ENCODE measurements around the gene EPB42. TPM values are rescaled to one million over a fixed set of nuclear protein-coding genes. Genes with fewer than 3 reads are reported as not detected.
A peak's percentile ranks its signal among the peaks of the same experiment; 100 is the strongest.
"Not testable (repeated sequence)": the region's sequence is repeated elsewhere in the genome, so short reads cannot be mapped to it uniquely, and the experiment has no call there.

EPB42 gene
- total RNA-seq, 1 experiment from 2014 or later: not detected

DNA sequence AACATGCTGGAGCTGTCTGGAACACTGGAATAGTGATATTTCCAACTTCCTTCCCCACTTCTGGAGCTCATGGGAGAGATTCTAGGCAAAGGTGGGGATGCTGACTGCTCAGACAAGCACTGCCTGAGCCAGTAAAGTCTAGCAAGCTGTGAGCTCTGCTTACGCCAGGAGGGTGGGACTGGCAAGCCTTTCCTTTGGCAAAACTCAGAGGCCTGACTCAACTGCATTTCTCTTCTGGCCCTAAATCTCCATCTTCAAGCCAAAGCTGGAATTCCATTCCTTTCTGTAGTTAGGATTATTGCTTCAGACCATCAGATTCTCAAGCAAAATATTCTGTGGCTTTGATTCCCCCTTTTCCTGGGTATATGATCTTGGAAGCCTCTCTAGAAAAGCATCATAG is 20.3 kb upstream of the EPB42 start:
- no peak for DNase-seq (ENCODE audit: low spot score)

DNA sequence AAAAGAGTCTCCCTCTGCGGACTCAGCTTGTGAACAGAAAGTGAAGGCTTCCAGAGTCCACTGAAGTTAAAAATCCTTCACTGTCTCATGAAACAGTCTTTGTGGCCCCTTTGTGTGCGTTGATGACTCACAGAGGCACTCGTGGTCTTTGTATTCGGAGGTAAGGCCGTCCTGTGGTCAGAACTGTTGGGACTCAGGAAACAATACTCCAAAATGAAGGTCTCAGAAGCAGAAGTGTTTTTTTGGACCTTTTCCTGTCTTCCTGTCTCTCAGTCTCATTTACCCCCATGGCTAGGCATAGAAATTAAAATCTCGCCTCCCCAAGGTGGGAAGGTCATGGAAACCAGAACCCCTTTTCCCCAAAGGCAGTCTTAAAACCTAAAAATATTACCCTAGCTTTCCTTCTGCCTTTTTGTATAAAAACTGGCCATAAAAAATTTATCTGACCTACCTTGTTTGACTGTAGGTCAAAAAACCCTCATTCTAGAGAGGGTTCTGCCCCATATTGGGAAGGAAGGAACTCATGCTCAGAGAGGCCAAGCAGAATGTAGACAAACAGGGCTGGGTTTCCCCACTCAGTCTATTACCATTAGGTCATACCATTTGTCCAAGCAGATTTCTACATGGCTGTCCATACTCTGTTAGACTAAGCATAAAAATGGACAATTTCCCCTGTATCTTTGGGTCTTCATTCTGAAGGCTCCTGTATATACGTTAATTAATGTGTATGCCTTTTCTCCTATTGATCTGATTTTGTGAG is 19.1 kb upstream of the EPB42 start:
- DNase-seq (ENCODE audit: low spot score): peak; percentile 47

DNA sequence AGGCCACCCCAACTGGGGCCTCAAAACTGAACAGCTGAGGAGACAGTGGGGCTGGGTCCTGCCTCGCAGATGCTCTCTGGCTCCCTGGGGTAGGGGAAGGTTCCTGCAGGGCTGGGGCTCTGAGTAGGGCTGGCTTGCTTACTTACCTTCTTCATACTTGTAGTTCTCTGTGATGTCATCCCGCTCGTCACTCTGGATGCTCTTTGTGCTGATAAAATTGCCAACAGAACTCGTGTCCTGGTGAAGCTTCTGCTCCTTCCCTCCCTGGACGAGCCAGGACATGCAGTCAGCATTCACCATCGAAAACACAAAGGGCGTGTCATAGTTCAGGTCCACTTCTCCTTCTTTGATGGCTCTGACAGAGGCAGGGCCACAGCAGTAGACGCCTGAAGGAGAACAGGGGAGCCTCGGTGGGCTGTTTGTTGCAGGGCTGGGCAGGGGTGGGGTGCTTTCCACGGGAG is 17.9 kb upstream of the EPB42 start:
- no peak for DNase-seq (ENCODE audit: low spot score)

DNA sequence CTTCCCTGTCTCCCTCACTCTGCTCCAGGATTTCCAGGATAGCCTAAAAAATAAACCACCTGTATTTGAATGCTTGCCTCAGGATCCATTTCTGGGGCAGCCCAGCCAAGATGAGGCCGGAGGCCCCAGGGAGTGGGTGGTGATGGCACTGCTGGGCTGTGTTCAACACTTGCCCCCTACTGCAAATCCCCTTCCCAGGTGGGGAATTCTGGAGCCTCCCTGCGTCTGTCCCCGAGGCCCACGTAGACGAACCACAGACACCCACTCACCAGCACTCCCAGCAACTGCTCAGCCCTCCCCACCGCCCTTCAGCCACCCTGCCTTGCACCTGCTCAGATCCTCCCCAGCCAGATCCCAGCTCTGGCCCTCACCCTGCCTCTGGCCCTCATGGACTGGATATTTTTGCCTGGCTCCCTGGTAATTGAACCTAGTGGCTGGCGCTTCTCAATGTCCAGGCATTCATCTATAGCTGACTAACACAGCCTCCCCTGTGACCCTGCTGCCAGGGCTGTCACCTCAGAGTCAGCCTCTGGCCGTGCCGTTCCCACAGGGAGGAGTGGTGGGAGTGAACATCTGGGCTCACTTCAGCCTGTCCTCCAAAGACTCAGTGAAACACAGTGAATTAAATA is 17.1 kb upstream of the EPB42 start:
- DNase-seq (ENCODE audit: low spot score): no peak

DNA sequence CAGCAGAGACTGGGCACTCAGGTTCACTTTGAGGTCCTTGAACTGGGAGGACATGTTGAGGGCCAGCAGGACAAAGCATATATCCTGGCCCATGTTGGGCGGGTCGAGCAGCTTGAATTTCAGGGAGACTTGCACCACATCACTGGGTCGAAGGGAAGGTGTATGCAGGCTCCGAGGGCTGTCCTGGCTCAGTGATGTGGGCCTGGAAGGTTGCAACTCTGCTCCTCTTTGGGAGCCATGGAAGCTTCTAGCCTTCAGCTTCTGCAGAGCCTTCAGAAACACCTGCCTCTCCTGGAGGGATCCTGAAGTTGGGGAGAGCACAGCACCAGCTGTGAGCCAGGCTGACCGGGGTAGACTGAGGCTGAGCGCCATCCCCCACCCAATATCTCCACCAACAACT is 14.7 kb upstream of the EPB42 start:
- no peak for DNase-seq (ENCODE audit: low spot score)

DNA sequence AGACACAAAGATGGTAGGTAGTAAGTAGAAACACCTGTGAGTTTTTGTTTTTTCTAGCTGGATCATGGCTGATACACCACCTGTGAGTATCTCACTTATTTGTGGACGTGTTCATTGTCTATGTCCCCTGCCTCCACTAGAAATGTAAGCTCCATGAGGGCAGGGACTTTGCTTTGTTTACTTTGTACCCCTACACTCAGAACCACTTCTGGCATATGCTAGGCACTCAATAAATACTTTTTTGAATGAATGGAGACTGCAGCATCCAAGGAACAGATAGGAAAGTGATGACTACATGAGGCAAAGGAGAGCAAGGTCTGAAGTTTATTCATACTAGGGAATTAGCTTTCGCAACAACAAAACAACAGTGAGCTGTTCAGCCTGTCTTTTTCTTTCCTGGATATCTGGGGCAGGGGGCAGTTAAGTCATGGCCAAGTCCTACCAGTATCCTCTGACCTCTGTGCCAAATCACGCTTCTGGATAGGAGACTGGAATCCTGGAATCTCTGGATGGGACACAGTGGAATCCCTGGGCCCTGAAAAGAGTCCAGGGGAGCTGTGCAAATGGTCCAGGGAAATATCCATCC is 11.6 kb upstream of the EPB42 start:
- DNase-seq (ENCODE audit: low spot score): no peak

DNA sequence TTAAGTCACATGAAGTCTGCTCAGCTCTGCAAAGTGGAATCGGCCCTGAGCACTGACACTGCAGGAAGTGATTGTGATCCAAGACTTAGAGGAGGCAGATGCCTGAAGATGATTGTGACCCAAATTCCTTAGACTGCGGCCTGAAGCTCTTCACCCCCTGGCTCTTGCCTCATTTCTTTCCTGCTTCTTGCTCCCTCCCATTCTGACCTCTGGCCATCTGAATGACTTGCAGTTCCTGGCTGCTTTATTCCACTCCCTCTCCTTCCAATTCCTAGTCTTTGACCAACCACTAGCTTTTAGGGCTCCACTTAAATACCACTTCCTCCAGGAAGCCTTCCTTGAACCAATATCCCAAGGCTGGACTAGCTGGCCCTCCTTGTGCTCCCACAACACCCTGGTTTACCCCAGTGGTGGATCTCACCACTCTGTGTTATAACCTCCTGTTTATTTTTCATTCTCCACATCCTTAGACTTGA is 9.9 kb upstream of the EPB42 start:
- no peak for DNase-seq (ENCODE audit: low spot score)

DNA sequence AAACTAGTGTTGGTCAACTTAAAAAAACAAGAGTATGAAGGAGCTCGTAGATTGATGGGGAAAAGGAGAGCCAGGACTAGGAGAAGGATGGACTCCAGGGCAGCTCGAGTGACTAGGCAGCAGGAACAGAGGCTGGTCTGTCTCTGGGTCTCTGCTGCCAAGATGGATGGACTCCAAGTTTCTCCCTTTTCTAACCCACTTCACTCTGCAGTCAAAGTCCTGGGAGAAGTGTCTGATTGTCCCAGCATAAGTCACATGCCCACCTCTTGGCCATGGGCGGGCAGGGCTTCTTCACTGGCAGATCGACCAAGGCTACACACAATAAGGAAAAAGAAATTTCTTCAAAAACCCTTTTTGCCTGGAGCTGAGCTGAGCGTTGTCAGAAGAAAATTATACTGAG is 9.2 kb upstream of the EPB42 start:
- DNase-seq (ENCODE audit: low spot score): no peak

DNA sequence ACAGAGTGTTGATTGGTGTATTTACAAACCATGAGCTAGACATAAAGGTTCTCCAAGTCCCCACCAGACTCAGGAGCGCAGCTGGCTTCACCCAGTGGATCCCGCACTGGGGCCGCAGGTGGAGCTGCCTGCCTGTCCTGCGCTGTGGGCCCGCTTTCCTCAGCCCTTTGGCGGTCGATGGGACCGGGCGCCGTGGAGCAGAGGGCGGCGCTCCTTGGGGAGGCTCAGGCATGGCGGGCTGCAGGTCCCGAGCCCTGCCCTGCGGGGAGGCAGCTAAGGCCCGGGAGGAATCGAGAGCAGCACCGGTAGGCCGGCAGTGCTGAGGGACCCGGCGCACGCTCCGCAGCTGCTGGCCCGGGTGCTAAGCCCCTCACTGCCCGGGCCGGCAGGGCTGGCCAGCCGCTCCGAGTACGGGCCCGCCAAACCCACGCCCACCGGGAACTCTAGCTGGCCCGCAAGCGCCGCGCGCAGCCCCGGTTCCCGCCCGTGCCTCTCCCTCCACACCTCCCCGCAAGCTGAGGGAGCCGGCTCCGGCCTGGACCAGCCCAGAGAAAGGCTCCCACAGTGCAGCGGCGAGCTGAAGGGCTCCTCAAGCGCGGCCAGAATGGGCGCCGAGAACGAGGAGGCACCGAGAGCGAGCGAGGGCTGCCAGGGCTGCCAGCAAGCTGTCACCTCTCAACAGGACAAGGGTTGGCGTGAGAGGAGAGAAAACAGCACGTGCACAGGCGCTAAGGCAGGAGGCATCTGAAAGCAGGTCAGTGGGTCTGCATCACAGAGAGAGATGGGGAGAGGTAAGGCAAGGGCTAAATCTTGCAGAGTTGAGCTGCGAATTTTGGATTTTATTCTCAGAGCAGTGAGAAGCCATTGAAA is 5.9 kb upstream of the EPB42 start:
- DNase-seq (ENCODE audit: low spot score): no peak

DNA sequence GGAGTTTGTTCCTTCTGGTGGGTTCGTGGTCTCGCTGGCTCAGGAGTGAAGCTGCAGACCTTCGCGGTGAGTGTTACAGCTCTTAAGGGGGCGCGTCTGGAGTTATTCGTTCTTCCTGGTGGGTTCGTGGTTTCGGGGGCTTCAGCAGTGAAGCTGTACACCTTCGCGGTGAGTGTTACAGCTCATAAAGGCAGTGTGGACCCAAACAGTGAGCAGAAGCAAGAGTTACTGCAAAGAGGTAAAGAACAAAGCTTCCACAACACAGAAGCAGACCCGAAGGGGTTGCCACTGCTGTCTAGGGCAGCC is 5.1 kb upstream of the EPB42 start:
- DNase-seq (ENCODE audit: low spot score): not testable (repeated sequence)

DNA sequence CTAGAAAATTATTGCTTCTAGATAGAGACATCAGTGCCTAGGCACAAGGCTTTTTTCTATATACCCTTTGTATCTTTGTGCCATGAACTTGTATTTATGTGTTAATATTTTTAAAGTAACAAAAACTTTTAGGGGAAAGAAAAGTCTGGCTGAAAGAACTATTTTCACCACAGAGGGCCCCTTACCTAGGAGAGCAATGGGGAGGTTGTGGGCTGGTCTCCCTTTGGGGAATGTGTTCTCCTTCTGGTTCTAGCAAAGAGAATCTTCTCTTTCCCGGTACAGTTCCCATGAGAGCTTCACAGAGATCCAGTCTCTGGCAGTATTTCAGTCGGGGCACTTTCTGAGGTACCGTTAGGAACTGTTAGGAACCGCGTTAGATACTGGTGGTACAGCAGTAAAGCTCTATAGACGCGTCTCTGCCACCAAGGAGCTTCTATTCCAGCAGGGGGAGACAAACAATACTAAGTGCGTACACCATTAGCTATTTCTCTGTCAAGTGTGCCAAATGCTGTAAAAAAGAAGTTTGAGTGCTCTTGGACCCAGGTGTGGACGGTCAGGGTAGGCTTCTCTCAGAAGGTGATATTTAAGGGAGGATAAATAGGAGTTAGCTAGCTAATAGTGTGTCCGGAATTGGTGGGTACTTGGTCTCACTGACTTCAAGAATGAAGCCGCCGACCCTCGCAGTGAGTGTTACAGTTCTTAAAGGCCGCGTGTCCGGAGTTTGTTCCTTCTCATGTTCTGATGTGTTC is 4.6 kb upstream of the EPB42 start:
- DNase-seq (ENCODE audit: low spot score): peak; percentile 71

DNA sequence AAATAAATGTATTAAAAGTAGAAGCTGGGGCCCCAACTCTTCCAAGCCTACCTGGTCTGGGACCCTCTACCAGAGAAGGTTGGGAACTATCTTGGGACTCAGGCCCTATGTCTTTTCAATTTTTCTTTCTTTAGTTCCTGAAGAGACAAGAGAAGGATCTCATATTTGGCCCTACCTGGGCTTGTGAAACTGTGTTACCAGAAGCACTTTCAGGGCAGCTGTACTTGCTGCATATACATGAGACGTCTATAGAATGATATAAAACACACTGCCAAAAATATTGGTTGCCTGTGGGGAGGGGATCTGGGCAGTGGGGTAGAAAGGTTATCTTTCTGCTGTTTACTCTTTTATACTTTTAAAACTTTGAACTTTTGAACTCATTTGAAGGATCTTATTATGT is 604 bp upstream of the EPB42 start:
- DNase-seq (ENCODE audit: low spot score): no peak

DNA sequence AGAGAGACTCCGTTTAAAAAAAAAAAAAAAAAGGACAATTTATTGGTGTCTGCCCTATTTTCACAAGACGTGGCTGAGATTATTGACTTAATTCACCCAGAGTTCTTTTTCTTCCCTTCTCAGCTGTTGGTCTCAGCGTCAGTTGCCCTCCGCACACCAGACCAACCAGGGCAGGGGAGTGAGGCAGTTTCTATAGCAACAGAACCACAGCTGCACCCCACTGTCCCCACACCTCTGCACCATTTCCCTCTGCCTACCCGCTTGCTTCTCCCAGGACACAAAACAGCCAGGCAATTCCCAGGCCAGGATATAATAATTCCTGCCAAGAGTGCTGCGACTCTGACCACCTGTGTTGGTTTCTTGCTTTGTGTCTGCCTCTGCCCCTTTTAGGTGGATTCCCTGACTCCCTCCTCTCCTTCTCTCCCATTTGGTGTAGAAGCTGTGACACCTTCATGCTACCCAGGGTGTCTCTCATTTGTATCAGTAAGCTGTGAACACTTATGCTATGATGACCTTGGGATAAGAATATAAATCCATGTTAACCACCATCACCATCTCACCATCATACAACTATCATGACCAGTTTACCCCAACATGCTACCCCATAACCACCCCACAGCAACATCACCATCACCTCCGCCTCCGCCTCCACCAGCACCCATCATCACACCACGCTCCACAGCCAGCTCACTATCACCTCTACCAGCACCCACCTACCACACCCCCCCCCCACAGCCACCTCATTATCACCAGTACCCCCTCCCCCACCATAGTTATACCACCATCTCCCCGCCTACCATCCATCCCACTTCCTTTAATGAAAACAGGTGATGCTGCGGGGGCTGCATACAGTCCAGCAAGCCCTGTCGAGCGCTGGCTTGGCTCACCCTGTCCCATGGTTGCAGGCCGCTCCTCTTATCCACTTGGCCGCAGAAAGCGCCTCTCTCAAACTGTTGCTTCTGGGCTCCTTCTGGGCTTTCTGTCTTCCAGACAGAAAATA is 589 bp downstream of the EPB42 start:
- DNase-seq (ENCODE audit: low spot score): no peak

DNA sequence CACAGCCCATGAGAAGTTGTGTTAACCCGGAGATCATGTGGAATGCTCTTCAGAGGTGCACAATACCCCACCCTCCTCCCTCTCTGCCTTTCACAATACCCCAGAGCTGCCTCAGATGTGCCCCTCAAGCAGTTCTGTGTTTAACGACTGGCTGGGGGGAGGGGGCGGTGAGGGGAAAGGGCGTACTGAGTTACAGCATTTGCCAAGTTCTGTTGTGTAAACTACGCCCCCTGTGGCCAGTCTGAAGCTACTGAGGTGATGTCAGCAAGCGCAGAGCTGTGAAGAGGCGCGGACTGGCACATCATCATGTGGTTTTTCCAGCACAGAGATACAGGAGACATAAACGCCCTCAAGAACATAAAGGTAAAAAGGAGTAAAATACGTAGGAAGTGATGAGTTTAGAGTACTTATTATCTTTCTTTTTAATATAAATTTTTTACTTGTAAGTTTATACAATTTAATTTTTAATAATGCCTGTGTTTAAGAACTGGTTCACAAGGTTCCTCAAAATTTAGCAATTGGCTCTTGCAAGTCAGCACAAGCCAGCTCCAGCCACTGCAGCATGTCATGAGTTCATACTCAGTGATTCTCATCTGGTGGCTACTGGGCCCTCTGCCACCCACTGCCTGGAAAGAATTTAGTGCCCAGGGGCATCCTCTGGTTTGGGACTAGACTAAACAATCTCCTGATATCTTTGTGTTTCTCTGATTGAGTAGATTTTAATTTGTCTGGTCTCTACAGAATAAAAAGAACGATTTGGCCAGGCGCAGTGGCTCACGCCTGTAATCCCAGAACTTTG is 1.7 kb downstream of the EPB42 start:
- no peak for DNase-seq (ENCODE audit: low spot score)

DNA sequence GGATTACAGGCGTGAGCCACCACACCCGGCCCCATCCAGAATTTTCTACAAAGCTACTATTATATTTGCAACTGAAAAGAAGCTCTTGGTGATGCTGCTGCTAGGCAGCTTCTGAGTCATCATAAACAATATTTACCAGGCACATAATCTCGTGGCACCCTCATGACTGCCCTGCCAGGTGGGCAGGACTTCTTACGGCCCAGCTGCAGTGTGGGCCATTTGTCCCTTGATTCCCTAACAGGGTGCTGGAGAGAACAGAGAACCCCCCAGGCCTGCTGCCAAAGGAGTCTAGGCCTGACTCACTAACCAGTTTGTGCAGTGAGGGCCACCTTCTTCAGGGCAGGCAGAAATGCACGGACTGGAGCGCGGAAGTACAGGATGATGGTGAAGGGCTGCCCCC is 4.9 kb downstream of the EPB42 start:
- peak; percentile 42 for DNase-seq (ENCODE audit: low spot score)

DNA sequence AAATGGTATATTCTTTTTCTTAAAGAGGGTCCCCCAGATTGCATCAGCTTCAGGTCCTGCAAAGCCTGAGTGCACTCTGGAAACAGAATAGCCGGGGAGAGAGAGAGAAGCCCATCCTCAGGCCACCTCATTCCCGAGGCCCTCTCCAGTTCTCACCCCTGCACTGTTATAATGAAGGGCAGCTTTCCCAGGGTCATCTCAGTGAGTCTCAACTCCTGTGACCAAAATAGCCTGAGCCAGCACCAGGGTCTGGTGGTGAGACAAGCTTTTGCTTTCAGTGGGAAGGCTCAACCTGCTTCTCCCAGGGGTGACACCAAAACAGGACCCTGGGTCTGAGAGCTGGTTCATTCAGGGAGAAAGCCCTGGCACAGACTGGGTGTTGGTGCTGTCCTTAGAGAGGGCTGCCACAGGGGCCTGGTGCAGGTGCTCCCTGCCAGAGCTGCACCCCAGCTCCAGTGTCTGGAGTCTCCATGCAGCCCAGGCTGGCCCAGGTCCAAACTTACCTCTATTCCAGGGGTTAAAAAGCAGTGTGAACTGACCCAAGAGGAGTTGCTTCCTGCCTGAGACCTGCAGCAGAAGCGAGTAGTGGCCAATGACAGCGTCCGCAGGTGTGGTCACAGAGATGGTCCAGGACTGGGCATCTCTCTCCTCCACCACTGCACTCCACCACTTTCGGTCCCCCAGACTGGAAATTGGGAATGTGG is 6.1 kb downstream of the EPB42 start:
- no peak for DNase-seq (ENCODE audit: low spot score)

DNA sequence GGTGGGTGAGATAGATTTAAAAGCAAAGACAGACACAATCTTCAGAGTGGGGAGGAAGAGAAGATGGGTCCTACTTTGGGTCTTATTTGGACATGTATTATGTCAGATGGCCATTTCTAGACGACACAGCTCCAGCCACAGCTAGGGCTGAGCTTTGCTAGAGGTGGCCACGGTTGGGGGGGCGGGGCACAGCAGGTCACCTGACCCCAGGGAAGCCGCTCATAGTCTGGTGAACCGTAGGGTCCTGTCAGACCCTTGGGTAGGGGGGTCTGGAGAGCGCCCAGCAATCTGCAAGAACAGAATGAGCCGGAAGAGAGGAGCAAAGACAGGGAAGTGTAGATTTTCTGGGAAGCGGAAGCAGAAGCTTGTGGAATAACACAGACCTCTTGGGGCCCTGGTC is 6.6 kb downstream of the EPB42 start:
- no peak for DNase-seq (ENCODE audit: low spot score)

DNA sequence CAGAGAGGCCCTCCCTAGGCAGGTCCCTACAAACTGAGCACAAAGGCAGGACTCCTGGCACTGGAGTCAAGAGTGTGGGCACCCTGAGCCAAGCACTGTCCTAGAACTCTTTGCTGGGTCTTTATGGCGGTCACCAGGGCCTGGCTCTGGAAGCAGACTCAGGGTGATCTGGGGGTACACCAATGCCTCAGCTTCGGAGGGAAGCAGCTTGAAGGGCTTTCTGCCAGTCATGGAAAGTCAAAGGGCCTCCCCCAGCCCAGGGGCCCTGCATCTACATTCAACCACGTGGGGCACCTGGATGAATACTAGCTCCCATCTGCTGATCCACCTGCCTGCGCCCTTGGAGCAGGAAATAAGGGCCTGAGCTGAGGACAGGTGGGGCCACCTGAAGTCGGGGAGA is 7.4 kb downstream of the EPB42 start:
- no peak for DNase-seq (ENCODE audit: low spot score)

DNA sequence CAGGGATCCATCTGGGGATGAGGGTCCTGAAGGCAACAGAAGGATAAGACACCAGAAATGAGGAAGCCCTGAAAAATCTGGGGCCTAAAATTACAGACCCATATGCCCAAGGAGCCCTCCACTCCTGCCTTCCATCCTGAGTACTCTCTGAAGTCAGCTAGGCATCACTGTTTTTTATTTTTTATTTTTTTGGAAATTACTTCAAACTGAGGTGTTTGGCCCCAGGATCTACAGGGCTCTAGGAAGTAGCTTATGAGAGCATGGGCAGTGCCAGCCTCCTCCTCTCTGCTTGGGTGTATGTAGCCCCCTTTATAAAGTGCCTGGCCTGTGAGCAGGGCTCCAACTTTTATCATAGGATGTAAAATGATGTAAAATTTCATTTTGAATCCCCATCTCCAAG is 7.9 kb downstream of the EPB42 start:
- no peak for DNase-seq (ENCODE audit: low spot score)
